ENCODE measurements around the gene VIL1. TPM values are rescaled to one million over a fixed set of nuclear protein-coding genes. Genes with fewer than 3 reads are reported as not detected.

VIL1 gene
- total RNA-seq, 1 donor from 2014 or later, result not detected

DNA sequence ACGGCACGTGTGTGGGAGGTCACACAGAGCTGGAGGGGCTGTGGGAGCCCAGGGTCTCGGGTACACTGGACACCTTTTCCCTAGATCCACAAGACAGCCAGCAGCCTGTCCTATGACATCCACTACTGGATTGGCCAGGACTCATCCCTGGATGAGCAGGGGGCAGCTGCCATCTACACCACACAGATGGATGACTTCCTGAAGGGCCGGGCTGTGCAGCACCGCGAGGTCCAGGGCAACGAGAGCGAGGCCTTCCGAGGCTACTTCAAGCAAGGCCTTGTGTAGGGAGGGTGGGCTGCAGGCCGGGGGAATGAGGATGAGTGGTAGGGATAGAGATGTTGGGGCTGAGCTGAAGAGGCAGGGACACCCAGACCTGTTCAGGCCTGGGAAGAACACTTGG is 6.6 kb downstream of the VIL1 start:
- TF ChIP-seq, protein P1, sequence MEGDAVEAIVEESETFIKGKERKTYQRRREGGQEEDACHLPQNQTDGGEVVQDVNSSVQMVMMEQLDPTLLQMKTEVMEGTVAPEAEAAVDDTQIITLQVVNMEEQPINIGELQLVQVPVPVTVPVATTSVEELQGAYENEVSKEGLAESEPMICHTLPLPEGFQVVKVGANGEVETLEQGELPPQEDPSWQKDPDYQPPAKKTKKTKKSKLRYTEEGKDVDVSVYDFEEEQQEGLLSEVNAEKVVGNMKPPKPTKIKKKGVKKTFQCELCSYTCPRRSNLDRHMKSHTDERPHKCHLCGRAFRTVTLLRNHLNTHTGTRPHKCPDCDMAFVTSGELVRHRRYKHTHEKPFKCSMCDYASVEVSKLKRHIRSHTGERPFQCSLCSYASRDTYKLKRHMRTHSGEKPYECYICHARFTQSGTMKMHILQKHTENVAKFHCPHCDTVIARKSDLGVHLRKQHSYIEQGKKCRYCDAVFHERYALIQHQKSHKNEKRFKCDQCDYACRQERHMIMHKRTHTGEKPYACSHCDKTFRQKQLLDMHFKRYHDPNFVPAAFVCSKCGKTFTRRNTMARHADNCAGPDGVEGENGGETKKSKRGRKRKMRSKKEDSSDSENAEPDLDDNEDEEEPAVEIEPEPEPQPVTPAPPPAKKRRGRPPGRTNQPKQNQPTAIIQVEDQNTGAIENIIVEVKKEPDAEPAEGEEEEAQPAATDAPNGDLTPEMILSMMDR (IDR thresholded peaks at IDR 0.05), result no peak
- Histone ChIP-seq H3K27me3 (no peaks in the 10 kb centered on the region), H3K4me1 (no peaks in the 10 kb centered on the region), H3K9me3 (no peaks in the 10 kb centered on the region), H3K36me3 (no peaks in the 10 kb centered on the region), H3K27ac (no peak overlapping the region), H3K4me3 (no peak overlapping the region)
- DNase-seq (ENCODE audit: low spot score in 2 of 2), result no peak
- intact Hi-C loops (cut with DNase I), result no loop called here

DNA sequence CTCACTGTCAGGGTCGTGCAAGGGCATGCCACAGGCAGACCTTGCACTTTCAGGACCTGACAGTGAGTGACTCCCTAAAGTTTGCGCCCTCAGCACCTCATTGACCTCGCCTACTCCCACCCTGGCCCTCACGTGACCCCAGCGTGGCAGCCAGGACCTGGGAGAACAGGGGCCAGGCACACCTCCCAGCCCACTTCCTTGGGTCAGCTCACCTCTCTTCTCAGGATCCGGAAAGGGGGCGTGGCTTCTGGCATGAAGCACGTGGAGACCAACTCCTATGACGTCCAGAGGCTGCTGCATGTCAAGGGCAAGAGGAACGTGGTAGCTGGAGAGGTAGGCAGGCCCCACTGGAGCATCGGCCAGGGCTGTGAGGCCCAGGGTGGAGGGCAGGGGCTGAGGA is 8.8 kb downstream of the VIL1 start:
- no peaks in the 10 kb centered on the region for H3K36me3 ChIP-seq
- intact Hi-C loops (cut with DNase I), result no loop called here
- no peaks in the 10 kb centered on the region for H3K4me1 ChIP-seq
- no peak for DNase-seq (ENCODE audit: low spot score in 2 of 2)
- H3K9me3 ChIP-seq, result no peaks in the 10 kb centered on the region
- TF ChIP-seq, protein P1 (IDR thresholded peaks at IDR 0.05), result no peak
- H3K4me3 ChIP-seq, result no peak overlapping the region
- no peak overlapping the region for H3K27ac ChIP-seq
- no peaks in the 10 kb centered on the region for H3K27me3 ChIP-seq

DNA sequence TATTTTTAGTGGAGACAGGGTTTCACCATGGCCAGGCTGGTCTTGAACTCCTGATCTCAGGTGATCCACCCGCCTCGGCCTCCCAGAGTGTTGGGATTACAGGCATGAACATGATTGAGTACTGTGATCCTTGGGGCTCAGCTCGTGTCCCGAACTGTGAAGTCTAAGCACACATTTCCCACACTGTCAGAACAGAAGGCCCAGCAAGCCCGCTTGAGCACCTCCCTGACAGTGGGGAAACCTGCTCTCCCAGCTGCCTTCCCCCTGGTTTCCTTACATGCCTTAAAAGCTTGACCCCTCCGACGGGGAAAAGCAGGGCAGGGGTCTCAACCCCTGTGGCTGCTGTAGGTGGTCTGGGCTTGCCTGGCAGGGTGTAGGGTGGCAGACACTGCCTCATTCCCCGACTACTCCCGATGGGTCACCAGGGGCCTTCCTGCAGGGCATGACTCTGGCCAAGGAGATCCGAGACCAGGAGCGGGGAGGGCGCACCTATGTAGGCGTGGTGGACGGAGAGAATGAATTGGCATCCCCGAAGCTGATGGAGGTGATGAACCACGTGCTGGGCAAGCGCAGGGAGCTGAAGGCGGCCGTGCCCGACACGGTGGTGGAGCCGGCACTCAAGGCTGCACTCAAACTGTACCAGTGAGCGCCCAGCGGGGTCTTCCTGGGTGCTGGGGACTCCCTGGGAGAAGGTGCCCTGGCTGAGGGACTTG is 10.1 kb downstream of the VIL1 start:
- H3K27ac ChIP-seq, result no peak overlapping the region
- TF ChIP-seq, protein P1 (IDR thresholded peaks at IDR 0.05), result no peak

DNA sequence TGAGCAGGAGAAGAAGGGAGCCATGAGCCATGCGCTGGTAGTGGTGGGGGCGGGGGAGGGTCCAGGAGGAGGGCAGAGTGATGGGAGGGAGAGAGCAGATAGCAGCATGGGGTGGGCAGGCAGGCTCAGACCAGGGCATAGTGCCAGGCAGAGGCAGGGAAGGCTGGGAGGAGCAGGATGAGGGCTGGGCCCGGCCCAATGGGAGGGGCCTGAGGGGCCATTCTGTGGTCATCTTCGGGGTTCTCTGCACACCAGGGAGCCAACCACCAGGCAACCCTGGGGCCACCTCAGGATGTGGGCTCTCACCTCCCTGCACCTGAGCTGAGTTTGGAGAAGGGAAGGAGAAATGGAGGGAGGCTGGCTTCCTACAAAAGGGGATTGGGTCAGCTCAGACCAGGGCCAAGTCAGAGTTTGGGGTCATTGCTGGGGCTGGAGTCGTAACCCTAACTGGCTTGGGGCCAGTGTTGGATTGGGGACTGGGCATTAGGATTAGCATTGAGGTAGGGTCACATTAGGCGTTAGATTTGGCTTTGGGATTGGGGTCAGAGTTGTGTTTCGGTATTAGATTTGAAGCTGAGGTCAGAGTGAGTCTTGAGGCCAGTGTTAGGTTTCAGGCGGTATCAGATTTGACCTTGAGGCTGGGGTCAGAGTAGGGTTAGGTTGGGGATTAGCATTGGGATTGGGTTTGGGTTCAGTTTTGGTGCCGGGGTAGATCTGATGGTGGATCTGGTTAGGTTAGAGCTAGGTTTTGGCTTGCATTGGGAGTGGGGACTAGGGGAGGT is 11.2 kb downstream of the VIL1 start:
- Histone ChIP-seq H3K9me3 (no peaks in the 10 kb centered on the region), H3K4me1 (no peaks in the 10 kb centered on the region), H3K4me3 (no peak overlapping the region), H3K36me3 (no peaks in the 10 kb centered on the region), H3K27me3 (no peaks in the 10 kb centered on the region), H3K27ac (no peak overlapping the region)
- TF ChIP-seq, protein P1 (IDR thresholded peaks at IDR 0.05), result no peak
- no peak for DNase-seq (ENCODE audit: low spot score in 2 of 2)
- intact Hi-C loops (cut with DNase I), result no loop called here

More for the DNA sequence above, 10.1 kb downstream of the VIL1 start:
- Histone ChIP-seq H3K36me3 (no peaks in the 10 kb centered on the region), H3K4me1 (no peaks in the 10 kb centered on the region), H3K9me3 (no peaks in the 10 kb centered on the region), H3K27me3 (no peaks in the 10 kb centered on the region), H3K4me3 (no peak overlapping the region)
- intact Hi-C loops (cut with DNase I), result no loop called here
- no peak for DNase-seq (ENCODE audit: low spot score in 2 of 2)

DNA sequence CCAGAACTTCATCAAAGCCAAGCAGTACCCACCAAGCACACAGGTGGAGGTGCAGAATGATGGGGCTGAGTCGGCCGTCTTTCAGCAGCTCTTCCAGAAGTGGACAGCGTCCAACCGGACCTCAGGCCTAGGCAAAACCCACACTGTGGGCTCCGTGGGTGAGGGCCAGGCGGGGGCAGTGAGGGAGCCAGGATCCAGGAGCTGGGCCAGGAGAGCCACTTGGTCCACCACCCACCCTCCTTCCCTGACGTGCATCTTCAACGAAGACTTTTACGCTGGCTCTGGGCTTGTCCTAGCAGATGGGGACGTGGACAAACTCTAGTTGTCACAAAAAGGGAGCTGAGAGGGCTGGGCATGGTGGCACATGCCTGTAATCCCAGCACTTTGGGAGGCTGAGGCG is 11.8 kb downstream of the VIL1 start:
- TF ChIP-seq, protein P1 (IDR thresholded peaks at IDR 0.05), result no peak
- no peaks in the 10 kb centered on the region for H3K4me1 ChIP-seq
- H3K36me3 ChIP-seq, result no peaks in the 10 kb centered on the region
- H3K9me3 ChIP-seq, result no peaks in the 10 kb centered on the region
- H3K27ac ChIP-seq, result no peak overlapping the region
- no peak for DNase-seq (ENCODE audit: low spot score in 2 of 2)
- intact Hi-C loops (cut with DNase I), result no loop called here
- H3K27me3 ChIP-seq, result no peaks in the 10 kb centered on the region
- no peak overlapping the region for H3K4me3 ChIP-seq
